Measurements from ENCODE around the gene SLCO3A1.

SLCO3A1 gene

GRCh38 chr15:92163641-92164040, 310.1 kb downstream of the SLCO3A1 start:
- in situ Hi-C loops (cut with MboI; ENCODE audit: low sequenced_read_pairs, unreplicated experiment): no loop called here
- TF ChIP-seq CTCF (IDR thresholded peaks at IDR 0.05; ENCODE audit: borderline replicate concordance, control extremely low read depth, extremely low read depth, insufficient read depth, missing control alignments): no peak
- no peak for DNase-seq (ENCODE audit: low spot score)

DNA sequence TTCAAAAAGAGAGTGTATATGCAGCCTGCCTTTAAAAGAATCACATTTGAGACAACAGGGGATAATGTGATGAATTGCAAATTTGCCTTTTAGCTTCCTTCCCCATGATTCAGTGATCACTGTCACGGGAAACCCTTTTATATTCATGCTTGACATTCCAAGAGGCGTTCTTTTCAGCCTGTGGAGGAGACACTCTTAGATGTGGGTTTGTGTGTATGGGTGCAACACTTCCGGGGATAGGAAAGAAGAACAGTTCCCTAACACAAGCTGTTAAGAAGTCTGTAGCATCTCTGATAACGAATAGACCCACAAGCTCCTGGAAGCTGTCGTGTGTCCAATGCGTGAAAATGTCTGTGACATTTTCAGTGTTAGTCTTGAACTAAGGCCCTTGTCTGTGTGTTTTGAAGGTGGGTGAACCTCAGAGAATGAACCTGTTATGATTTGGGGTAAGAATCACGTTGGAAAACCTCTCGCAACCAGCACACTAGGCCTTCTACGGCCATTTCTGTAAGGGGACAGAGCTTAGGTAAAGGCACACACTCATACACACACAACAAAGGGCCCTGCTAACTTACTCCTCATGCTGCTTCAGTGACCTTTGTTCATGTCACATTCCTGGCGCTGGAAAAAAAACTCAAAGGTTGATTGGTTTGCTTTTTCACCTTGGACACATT, 311.0 kb downstream of the SLCO3A1 start:
- no peak for DNase-seq (ENCODE audit: low spot score)
- no peak for TF ChIP-seq CTCF (IDR thresholded peaks at IDR 0.05; ENCODE audit: borderline replicate concordance, control extremely low read depth, extremely low read depth, insufficient read depth, missing control alignments)
- in situ Hi-C loops (cut with MboI; ENCODE audit: low sequenced_read_pairs, unreplicated experiment): no loop called here

- no peak for DNase-seq (ENCODE audit: low spot score)
- in situ Hi-C loops (cut with MboI; ENCODE audit: low sequenced_read_pairs, unreplicated experiment): no loop called here
- no peak for TF ChIP-seq CTCF (IDR thresholded peaks at IDR 0.05; ENCODE audit: borderline replicate concordance, control extremely low read depth, extremely low read depth, insufficient read depth, missing control alignments)
Measured at GRCh38 chr15:92165001-92165346, 311.5 kb downstream of the SLCO3A1 start.

DNA sequence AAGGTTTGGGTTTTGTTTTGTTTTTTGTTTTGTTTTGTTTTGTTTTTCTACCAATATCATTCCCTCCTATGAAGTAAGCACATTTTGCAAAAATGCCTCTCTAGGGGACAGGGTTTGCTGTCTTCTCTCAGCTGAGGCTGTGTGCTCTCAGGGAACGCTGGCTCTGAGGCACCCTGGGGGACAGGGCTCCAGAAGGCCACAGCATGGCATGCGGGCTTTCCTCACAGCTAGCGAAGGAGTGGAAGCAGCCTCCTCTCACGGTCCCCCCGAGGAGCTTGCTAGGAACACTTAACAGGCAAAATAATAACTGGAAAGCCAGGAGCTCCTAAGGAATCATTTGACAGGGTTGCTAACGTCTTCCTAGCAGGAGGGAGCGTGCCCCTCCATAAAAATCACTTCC, 312.5 kb downstream of the SLCO3A1 start:
- TF ChIP-seq CTCF (IDR thresholded peaks at IDR 0.05; ENCODE audit: borderline replicate concordance, control extremely low read depth, extremely low read depth, insufficient read depth, missing control alignments): no peak
- no peak for DNase-seq (ENCODE audit: low spot score)
- in situ Hi-C loops (cut with MboI; ENCODE audit: low sequenced_read_pairs, unreplicated experiment): no loop called here

- no peak for DNase-seq (ENCODE audit: low spot score)
- in situ Hi-C loops (cut with MboI; ENCODE audit: low sequenced_read_pairs, unreplicated experiment): no loop called here
- TF ChIP-seq CTCF (IDR thresholded peaks at IDR 0.05; ENCODE audit: borderline replicate concordance, control extremely low read depth, extremely low read depth, insufficient read depth, missing control alignments): no peak
Measured at GRCh38 chr15:92166751-92167405, 313.4 kb downstream of the SLCO3A1 start.

DNA sequence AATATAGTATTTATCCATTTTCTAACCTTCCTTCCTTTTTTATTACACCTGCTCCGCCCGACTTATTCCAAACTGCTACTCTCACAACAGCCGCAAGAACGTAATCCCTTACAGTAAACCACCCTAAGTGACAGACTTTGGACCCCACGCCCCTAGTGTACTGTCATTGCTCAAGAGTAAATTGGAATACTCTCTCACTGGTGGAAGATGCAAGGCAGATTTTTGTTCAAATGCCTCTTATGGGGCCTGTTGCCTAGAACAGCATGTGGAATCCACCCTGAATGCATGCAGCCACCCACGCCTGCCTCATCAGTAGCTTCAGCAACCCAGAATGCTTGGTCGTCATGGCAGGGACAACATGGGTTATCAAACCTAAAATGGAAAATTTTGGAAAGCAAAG, 313.9 kb downstream of the SLCO3A1 start:
- TF ChIP-seq CTCF (IDR thresholded peaks at IDR 0.05; ENCODE audit: borderline replicate concordance, control extremely low read depth, extremely low read depth, insufficient read depth, missing control alignments): no peak
- DNase-seq (ENCODE audit: low spot score): no peak
- in situ Hi-C loops (cut with MboI; ENCODE audit: low sequenced_read_pairs, unreplicated experiment): no loop called here

Data from GM13976 (cell line).